Astrocyte of the cerebellum (primary cell): ENCODE measurements around the gene TMEM270.

Experiments
- DNase-seq: peaks from one replicate; pipeline ENCODE4 v3.0.0-alpha.2; 2011; ENCODE audit warnings: low read depth
- H3K4me3 ChIP-seq: 2 replicates; pipeline ENCODE4 v1.5.1; 2011; ENCODE audit warnings: mild to moderate bottlenecking, low read depth, low read length, moderate library complexity
- in situ Hi-C: cut with HindIII; loops from 2 replicates; pipeline ENCODE4 v1.10.0; 2017; ENCODE audit warnings: low sequenced_read_pairs
- TF ChIP-seq, protein P1 (sequence below): IDR thresholded peaks from 2 replicates; pipeline ENCODE4 v1.5.1; 2012; ENCODE audit warnings: low read length, low read depth, moderate library complexity, mild to moderate bottlenecking; ENCODE audit errors: missing control alignments

The TMEM270 gene

DNA sequence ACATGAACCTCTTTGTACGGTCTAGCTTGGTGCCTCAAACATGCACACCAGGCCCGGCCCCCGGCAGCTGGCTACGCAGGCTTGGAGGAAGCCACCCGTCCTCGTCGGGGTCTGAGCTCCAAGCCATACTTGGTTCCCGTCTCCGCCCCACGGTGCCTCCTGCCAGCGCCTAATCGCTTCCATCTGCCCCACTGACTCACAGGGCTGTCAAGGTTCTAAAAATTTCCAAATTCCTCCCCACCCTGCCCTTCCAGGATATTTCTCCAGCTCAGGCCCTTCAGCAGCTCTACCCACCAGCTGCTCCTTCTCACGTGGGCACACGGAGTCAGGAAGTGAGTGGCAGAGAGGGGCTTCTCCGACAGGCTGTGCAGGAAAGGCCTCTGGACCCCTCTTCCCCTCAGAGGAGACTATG is 38.8 kb downstream of the TMEM270 start:
- TF ChIP-seq, protein P1, sequence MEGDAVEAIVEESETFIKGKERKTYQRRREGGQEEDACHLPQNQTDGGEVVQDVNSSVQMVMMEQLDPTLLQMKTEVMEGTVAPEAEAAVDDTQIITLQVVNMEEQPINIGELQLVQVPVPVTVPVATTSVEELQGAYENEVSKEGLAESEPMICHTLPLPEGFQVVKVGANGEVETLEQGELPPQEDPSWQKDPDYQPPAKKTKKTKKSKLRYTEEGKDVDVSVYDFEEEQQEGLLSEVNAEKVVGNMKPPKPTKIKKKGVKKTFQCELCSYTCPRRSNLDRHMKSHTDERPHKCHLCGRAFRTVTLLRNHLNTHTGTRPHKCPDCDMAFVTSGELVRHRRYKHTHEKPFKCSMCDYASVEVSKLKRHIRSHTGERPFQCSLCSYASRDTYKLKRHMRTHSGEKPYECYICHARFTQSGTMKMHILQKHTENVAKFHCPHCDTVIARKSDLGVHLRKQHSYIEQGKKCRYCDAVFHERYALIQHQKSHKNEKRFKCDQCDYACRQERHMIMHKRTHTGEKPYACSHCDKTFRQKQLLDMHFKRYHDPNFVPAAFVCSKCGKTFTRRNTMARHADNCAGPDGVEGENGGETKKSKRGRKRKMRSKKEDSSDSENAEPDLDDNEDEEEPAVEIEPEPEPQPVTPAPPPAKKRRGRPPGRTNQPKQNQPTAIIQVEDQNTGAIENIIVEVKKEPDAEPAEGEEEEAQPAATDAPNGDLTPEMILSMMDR, result no peak
- DNase-seq, result peak; percentile 42
- no peak overlapping the region for H3K4me3 ChIP-seq
- in situ Hi-C loops, result no loop called here

GRCh38 chr7:73900286-73900685 is 39.3 kb downstream of the TMEM270 start:
- TF ChIP-seq, protein P1, result no peak
- in situ Hi-C loops, result no loop called here
- H3K4me3 ChIP-seq, result no peak overlapping the region
- DNase-seq, result no peak

- TF ChIP-seq, protein P1, result no peak
- in situ Hi-C loops, result no loop called here
- no peak overlapping the region for H3K4me3 ChIP-seq
- DNase-seq, result no peak
Observed at GRCh38 chr7:73901231-73901822, 40.4 kb downstream of the TMEM270 start.

DNA sequence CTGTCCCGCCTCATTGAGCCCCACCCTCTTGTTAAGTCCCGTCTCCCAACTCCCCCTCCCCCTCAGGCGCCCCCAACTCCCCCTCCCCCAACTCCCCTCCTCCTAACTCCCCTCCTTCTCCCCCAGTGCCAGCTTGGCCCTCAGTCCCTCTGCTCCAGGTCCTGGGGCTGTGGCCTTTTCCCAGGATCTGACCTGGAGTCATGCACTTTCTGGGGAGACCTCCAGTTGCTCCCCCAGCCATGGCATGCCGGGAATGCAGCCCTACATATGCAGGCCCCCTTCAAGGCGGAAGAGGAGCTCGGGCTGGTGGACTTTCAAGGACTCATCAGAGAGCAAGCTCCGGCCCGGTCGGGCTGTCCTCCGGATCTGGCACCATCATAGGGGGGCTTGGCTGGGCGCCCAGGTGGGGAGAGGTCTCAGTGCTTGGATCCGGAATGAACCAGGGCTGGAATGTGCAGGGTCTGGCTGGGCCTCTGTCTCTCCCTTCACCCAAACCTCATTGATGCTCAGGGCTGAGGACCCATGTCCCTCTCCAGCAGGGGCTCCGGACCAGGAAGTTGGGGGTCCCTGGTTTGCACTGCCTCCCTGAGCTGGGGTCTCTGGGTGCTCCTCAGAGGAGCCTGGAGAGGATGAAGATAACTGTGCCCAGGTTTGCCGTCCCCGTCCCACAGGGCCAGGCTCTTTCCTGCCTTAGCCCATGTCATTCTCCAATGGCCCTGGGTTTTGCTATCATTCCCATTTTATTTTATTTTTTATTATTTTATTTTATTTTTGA is 41.1 kb downstream of the TMEM270 start:
- DNase-seq, result no peak
- in situ Hi-C loops, result no loop called here
- H3K4me3 ChIP-seq, result no peak overlapping the region
- TF ChIP-seq, protein P1, result no peak

GRCh38 chr7:73903321-73904218 is 42.6 kb downstream of the TMEM270 start:
- DNase-seq, result no peak
- in situ Hi-C loops, result no loop called here
- TF ChIP-seq, protein P1, result no peak
- H3K4me3 ChIP-seq, result no peak overlapping the region
